Measurements from ENCODE around the gene MED1. TPM values are rescaled to one million over a fixed set of nuclear protein-coding genes. Genes with fewer than 3 reads are reported as not detected.
"Not testable (repeated sequence)": the region's sequence is repeated elsewhere in the genome, so short reads cannot be mapped to it uniquely, and the experiment has no call there.

Gene MED1, protein sequence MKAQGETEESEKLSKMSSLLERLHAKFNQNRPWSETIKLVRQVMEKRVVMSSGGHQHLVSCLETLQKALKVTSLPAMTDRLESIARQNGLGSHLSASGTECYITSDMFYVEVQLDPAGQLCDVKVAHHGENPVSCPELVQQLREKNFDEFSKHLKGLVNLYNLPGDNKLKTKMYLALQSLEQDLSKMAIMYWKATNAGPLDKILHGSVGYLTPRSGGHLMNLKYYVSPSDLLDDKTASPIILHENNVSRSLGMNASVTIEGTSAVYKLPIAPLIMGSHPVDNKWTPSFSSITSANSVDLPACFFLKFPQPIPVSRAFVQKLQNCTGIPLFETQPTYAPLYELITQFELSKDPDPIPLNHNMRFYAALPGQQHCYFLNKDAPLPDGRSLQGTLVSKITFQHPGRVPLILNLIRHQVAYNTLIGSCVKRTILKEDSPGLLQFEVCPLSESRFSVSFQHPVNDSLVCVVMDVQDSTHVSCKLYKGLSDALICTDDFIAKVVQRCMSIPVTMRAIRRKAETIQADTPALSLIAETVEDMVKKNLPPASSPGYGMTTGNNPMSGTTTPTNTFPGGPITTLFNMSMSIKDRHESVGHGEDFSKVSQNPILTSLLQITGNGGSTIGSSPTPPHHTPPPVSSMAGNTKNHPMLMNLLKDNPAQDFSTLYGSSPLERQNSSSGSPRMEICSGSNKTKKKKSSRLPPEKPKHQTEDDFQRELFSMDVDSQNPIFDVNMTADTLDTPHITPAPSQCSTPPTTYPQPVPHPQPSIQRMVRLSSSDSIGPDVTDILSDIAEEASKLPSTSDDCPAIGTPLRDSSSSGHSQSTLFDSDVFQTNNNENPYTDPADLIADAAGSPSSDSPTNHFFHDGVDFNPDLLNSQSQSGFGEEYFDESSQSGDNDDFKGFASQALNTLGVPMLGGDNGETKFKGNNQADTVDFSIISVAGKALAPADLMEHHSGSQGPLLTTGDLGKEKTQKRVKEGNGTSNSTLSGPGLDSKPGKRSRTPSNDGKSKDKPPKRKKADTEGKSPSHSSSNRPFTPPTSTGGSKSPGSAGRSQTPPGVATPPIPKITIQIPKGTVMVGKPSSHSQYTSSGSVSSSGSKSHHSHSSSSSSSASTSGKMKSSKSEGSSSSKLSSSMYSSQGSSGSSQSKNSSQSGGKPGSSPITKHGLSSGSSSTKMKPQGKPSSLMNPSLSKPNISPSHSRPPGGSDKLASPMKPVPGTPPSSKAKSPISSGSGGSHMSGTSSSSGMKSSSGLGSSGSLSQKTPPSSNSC (N-terminal part only)
- total RNA-seq, result 10 to 100 TPM; 16.3 to 25.1 (median 17.8) TPM

DNA sequence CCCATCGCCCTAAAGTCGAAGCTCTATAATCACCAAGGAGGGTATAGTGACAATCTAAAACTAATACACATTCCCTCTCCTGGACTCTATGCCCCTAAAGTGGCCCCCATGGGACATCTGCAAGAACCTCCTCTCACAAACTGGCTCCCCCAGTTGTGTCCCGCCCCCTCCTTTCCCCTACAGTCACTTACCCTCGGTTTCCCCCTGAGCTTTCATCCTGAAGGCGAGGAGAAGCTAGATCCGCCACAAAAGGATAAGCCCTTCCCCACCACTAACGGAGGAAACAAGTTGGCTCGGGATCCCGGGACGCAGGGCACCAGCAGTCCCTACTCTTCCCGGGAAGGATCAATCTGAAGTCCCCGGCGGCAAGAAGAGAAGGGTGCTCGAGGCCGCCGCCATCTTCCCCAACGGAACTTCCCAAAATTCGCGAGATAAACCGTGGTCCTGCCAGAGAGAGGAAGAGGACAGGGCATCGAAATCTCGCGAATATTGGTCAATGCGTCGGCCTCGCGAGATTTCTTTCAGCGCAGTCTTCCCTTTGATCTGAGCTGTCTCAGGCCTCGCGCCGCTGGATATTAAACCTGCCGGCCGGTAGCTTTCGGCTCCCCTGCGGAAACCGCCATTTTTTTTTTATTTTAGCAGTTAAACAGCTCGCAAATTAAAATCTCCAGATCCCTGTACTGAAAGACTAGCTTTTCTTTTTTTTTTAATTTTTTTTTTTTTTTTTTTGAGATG is at the start of gene MED1:
TSS of gene MED1 (minus strand) at position 417 of the 735 bp plus-strand sequence. CDS start at position 216, 201 bp downstream.
- Histone ChIP-seq H3K4me1 (peaks cover 6 to 7% of the 10 kb centered on the region in 2 donors), H3K27ac (peak within 1 kb of the TSS; percentile 88 to 97 (median 91)), H3K27me3 (no peaks in the 10 kb centered on the region), H3K36me3 (peaks cover 0 to 23% of the 10 kb centered on the region in 2 donors), H3K9me3 (no peaks in the 10 kb centered on the region), H3K4me3 (peak within 1 kb of the TSS; percentile 78 to 99 (median 95))
- in situ Hi-C loops (cut with MboI; ENCODE audit: low sequenced_read_pairs in 4 of 4), result no loop called here
- ATAC-seq, result peak; percentile 99
- peak; percentile 90 to 95 for DNase-seq
- TF ChIP-seq, protein P1, sequence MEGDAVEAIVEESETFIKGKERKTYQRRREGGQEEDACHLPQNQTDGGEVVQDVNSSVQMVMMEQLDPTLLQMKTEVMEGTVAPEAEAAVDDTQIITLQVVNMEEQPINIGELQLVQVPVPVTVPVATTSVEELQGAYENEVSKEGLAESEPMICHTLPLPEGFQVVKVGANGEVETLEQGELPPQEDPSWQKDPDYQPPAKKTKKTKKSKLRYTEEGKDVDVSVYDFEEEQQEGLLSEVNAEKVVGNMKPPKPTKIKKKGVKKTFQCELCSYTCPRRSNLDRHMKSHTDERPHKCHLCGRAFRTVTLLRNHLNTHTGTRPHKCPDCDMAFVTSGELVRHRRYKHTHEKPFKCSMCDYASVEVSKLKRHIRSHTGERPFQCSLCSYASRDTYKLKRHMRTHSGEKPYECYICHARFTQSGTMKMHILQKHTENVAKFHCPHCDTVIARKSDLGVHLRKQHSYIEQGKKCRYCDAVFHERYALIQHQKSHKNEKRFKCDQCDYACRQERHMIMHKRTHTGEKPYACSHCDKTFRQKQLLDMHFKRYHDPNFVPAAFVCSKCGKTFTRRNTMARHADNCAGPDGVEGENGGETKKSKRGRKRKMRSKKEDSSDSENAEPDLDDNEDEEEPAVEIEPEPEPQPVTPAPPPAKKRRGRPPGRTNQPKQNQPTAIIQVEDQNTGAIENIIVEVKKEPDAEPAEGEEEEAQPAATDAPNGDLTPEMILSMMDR (IDR thresholded peaks at IDR 0.05 in 4 of 5, conservative IDR thresholded peaks at IDR 0.05 in 1 of 5), result no peak
- peak; percentile 51 to 69 for TF ChIP-seq POLR2A (IDR thresholded peaks at IDR 0.05)
- intact Hi-C loops (cut with DNase I; ENCODE audit: low total_unique reads), result loop anchor here (1.0 to 2.0 kb wide), 2 partner anchors 10 to 50 kb away; partner anchors contain the start of genes CDK12 and FBXL20

DNA sequence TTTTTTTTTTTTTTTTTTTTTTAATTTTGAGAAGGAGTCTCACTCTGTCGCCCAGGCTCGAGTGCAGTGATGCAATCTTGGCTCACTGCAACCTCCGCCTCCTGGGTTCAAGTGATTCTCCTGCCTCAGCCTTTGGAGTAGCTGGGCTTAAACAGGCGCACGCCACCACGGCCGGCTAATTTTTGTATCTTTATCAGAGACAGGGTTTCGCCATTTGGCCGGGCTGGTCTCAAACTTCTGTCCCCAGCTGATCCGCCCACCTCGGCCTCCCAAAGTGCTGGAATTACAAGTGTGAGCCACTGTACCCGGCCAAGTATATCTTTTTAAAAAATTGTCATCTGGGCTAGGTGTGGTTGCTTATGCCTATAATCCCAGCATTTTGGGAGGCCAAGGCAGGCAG is 45.9 kb upstream of the MED1 start:
- H3K27ac ChIP-seq; H3K27me3 ChIP-seq; H3K4me1 ChIP-seq; H3K4me3 ChIP-seq; DNase-seq; in situ Hi-C loops (cut with MboI; ENCODE audit: low sequenced_read_pairs in 4 of 4); ATAC-seq; H3K9me3 ChIP-seq; intact Hi-C loops (cut with DNase I; ENCODE audit: low total_unique reads): not testable (repeated sequence)
- H3K36me3 ChIP-seq, result peaks cover 7 to 91% of the 10 kb centered on the region in 2 donors

DNA sequence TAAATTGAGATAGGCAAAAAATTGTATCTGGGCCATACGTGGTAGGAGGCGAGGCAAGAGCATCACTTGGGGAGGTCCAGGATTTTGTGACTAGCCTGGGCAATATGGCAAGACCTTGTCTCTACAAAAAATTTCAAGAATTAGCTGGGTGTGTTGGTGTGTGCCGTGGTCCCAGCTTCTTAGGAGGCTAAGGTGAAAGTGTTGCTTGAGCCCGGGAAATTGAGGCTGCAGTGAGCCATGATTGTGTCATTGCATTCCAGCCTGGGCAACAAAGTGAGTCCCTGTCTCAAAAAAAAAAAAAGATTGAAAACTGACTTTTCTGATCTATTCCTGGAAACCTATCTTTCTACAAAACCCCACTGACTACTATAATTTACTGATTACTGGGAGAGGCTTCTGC is 36.9 kb upstream of the MED1 start:
- Histone ChIP-seq H3K9me3 (no peaks in the 10 kb centered on the region), H3K36me3 (peaks cover 0 to 29% of the 10 kb centered on the region in 2 donors), H3K4me3 (no peak overlapping the region), H3K4me1 (peaks cover 6 to 8% of the 10 kb centered on the region in 2 donors), H3K27ac (no peak overlapping the region), H3K27me3 (no peaks in the 10 kb centered on the region)
- in situ Hi-C loops (cut with MboI; ENCODE audit: low sequenced_read_pairs in 4 of 4), result no loop called here
- intact Hi-C loops (cut with DNase I; ENCODE audit: low total_unique reads), result no loop called here
- no peak for TF ChIP-seq POLR2A (IDR thresholded peaks at IDR 0.05)
- TF ChIP-seq, protein P1 (IDR thresholded peaks at IDR 0.05 in 4 of 5, conservative IDR thresholded peaks at IDR 0.05 in 1 of 5), result no peak
- DNase-seq (no peak), ATAC-seq (no peak)

DNA sequence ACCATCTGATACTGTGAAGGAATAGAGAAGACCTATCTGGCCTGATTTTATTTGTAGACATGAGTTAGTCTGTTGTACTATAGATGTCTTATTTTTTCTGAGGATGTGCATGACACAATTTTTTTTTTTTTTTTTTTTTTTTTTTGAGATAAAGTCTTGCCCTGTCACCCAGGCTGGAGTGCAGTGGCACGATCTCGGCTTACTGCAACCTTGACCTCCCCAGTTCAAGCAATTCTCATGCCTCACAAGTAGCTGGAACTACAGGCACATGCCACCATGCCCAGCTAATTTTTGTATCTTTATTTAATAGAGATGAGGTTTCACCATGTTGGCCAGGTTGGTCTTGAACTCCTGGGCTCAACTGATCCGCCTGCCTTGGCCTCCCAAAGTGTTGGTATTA is 36.4 kb upstream of the MED1 start:
- H3K4me1 ChIP-seq; H3K9me3 ChIP-seq; DNase-seq; H3K4me3 ChIP-seq; intact Hi-C loops (cut with DNase I; ENCODE audit: low total_unique reads); ATAC-seq; in situ Hi-C loops (cut with MboI; ENCODE audit: low sequenced_read_pairs in 4 of 4); H3K27ac ChIP-seq; H3K27me3 ChIP-seq: not testable (repeated sequence)
- H3K36me3 ChIP-seq, result peaks cover 0 to 25% of the 10 kb centered on the region in 2 donors

DNA sequence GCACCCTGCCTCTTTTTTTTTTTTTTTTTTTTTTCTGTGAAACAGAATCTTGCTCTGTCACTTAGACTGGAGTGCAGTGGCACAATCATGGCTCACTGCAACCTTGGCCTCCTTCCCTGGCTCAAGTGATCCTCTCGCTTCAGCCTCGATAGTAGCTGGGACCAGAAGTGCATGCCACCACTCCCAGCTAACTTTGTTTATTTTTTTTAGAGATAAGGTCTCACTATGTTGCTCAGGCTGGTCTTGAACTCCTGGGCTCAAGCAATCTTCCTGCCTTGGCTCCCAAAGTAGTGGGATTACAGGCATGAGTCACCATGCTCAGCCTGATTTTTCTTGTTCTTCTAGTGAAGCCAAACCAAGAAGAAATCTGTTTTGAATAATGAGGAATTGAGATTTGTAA is 35.2 kb upstream of the MED1 start:
- Histone ChIP-seq H3K9me3 (no peaks in the 10 kb centered on the region), H3K27me3 (no peaks in the 10 kb centered on the region), H3K36me3 (peaks cover 0 to 13% of the 10 kb centered on the region in 2 donors), H3K27ac (peak overlapping the region in 2 of 4 donors; percentile 43 to 64), H3K4me3 (no peak overlapping the region), H3K4me1 (peaks cover 6 to 8% of the 10 kb centered on the region in 2 donors)
- DNase-seq, result no peak
- in situ Hi-C loops (cut with MboI; ENCODE audit: low sequenced_read_pairs in 4 of 4), result no loop called here
- intact Hi-C loops (cut with DNase I; ENCODE audit: low total_unique reads), result no loop called here
- ATAC-seq, result no peak
- TF ChIP-seq POLR2A (IDR thresholded peaks at IDR 0.05), result no peak
- TF ChIP-seq, protein P1 (IDR thresholded peaks at IDR 0.05 in 4 of 5, conservative IDR thresholded peaks at IDR 0.05 in 1 of 5), result no peak
